Measurements from ENCODE around the gene SDCBP2. TPM values are rescaled to one million over a fixed set of nuclear protein-coding genes. Genes with fewer than 3 reads are reported as not detected.

Gene SDCBP2
- total RNA-seq, 1 experiment from 2014 or later = 3.3 TPM

GRCh38 chr20:1375515-1375914, 46.6 kb upstream of the SDCBP2 start:
- Mint-ChIP-seq H3K27me3 (ENCODE audit: low read depth) (no peaks in the 10 kb centered on the region), H3K4me1 (peaks cover 38% of the 10 kb centered on the region), H3K27ac (no peak overlapping the region), H3K9me3 (no peaks in the 10 kb centered on the region), H3K4me3 (no peak overlapping the region), H3K36me3 (peaks cover 19% of the 10 kb centered on the region; the same call in 1 of the 2 replicates)
- no peak for ATAC-seq
- DNase-seq (ENCODE audit: low spot score) = no peak
- ChIA-PET POLR2A (no interaction called here), CTCF (no interaction called here)
- no peak for TF ChIP-seq FOXK1 (CRISPR knock-in tag; IDR thresholded peaks at IDR 0.05)
- no peak for TF ChIP-seq ESRRA (CRISPR knock-in tag; IDR thresholded peaks at IDR 0.05; ENCODE audit: borderline replicate concordance)
- TF ChIP-seq ZMAT4 (CRISPR knock-in tag; IDR thresholded peaks at IDR 0.05) = no peak
- TF ChIP-seq RELA (CRISPR knock-in tag; IDR thresholded peaks at IDR 0.05; ENCODE audit: borderline replicate concordance) = no peak
- no peak for TF ChIP-seq ETV6 (CRISPR knock-in tag; IDR thresholded peaks at IDR 0.05)
- TF ChIP-seq HMGA2 (CRISPR knock-in tag; IDR thresholded peaks at IDR 0.05) = no peak

GRCh38 chr20:1374246-1374645, 45.3 kb upstream of the SDCBP2 start:
- no peak for TF ChIP-seq NR2C2 (CRISPR knock-in tag; IDR thresholded peaks at IDR 0.05)
- no peak for TF ChIP-seq GABPB1 (CRISPR knock-in tag; IDR thresholded peaks at IDR 0.05)
- TF ChIP-seq GTF2I (CRISPR knock-in tag; conservative IDR thresholded peaks at IDR 0.05) = no peak
- Mint-ChIP-seq H3K27ac (no peak overlapping the region), H3K4me3 (no peak overlapping the region), H3K9me3 (no peaks in the 10 kb centered on the region), H3K36me3 (peaks cover 19% of the 10 kb centered on the region; the same call in 1 of the 2 replicates), H3K4me1 (peaks cover 36% of the 10 kb centered on the region), H3K27me3 (ENCODE audit: low read depth) (no peaks in the 10 kb centered on the region)
- DNase-seq (ENCODE audit: low spot score) = no peak
- CTCF ChIA-PET = interaction anchor here (1.2 kb wide), 1 partner anchor 18 kb away, joined by 3 read pairs; no protein-coding TSS in a partner anchor
- no peak for ATAC-seq
- POLR2A ChIA-PET = no interaction called here

- Mint-ChIP-seq H3K4me3 (no peak overlapping the region), H3K27ac (no peak overlapping the region), H3K36me3 (peaks cover 25% of the 10 kb centered on the region), H3K27me3 (ENCODE audit: low read depth) (no peaks in the 10 kb centered on the region), H3K9me3 (no peaks in the 10 kb centered on the region), H3K4me1 (peaks cover 31% of the 10 kb centered on the region)
- TF ChIP-seq PREB (CRISPR knock-in tag; IDR thresholded peaks at IDR 0.05; ENCODE audit: borderline replicate concordance) (no peak), RORB (CRISPR knock-in tag; IDR thresholded peaks at IDR 0.05) (no peak), HMGA2 (CRISPR knock-in tag; IDR thresholded peaks at IDR 0.05) (no peak)
- ChIA-PET POLR2A (no interaction called here), CTCF (interaction anchor here (1.2 kb wide), 1 partner anchor 18 kb away, joined by 3 read pairs; no protein-coding TSS in a partner anchor)
- DNase-seq (ENCODE audit: low spot score) = no peak
- ATAC-seq = no peak
Measured at GRCh38 chr20:1373614-1374013, 44.7 kb upstream of the SDCBP2 start.

GRCh38 chr20:1373036-1373435, 44.1 kb upstream of the SDCBP2 start:
- no peak overlapping the region for H3K27ac Mint-ChIP-seq
- ChIA-PET CTCF (no interaction called here), POLR2A (no interaction called here)
- H3K36me3 Mint-ChIP-seq = peaks cover 31% of the 10 kb centered on the region
- no peaks in the 10 kb centered on the region for H3K27me3 Mint-ChIP-seq (ENCODE audit: low read depth)
- H3K9me3 Mint-ChIP-seq = no peaks in the 10 kb centered on the region
- ATAC-seq (no peak), DNase-seq (ENCODE audit: low spot score) (no peak)
- H3K4me1 Mint-ChIP-seq = peaks cover 25% of the 10 kb centered on the region
- no peak overlapping the region for H3K4me3 Mint-ChIP-seq
- TF ChIP-seq ATF1 (CRISPR knock-in tag; IDR thresholded peaks at IDR 0.05) (no peak), CDX4 (CRISPR knock-in tag; IDR thresholded peaks at IDR 0.05; ENCODE audit: borderline replicate concordance) (no peak), AR (CRISPR knock-in tag; IDR thresholded peaks at IDR 0.05) (no peak), ZBTB43 (CRISPR knock-in tag; IDR thresholded peaks at IDR 0.05) (no peak), GTF2I (CRISPR knock-in tag; conservative IDR thresholded peaks at IDR 0.05) (no peak), CREM (CRISPR knock-in tag; IDR thresholded peaks at IDR 0.05) (no peak), ZNF138 (CRISPR knock-in tag; conservative IDR thresholded peaks at IDR 0.05) (no peak), MYBL2 (CRISPR knock-in tag; IDR thresholded peaks at IDR 0.05) (no peak), USF1 (CRISPR knock-in tag; IDR thresholded peaks at IDR 0.05) (no peak), USF2 (CRISPR knock-in tag; IDR thresholded peaks at IDR 0.05) (no peak), JUN (CRISPR knock-in tag; IDR thresholded peaks at IDR 0.05) (no peak), ZNF396 (CRISPR knock-in tag; IDR thresholded peaks at IDR 0.05; ENCODE audit: borderline replicate concordance) (no peak)
